SK-N-SH (cell line): ENCODE data around the gene TMEM131L. TPM values are rescaled to one million over a fixed set of nuclear protein-coding genes. Genes with fewer than 3 reads are reported as not detected.

ENCODE experiments used
- CTCF ChIA-PET: fragments of 300-600, 350-600 bp; formaldehyde crosslinking; extraction: SDS; loops from one replicate; lab custom pipeline; 2021; lab: Yijun Ruan, JAX
- POLR2A ChIA-PET: fragments of 350-600 bp; sonication (Branson Sonifier 250); formaldehyde crosslinking; extraction: SDS; loops from one replicate; lab custom pipeline; 2020; ENCODE audit warnings: antibody characterized with exemption, inconsistent platforms; lab: Yijun Ruan, JAX
- DNase-seq: peaks from one replicate; pipeline ENCODE4 v3.0.0; 2012
- H2AFZ ChIP-seq: fragments of 200-600 bp; sonication (generic); 2 replicates; pipeline ENCODE4 v1.8.1; 2016; ENCODE audit warnings: antibody characterized with exemption, mild to moderate bottlenecking, low read depth
- H3F3A ChIP-seq: fragments of 200-600 bp; sonication (generic); replicated peaks from 2 replicates; pipeline ENCODE3; 2016; ENCODE audit warnings: antibody characterized with exemption, mild to moderate bottlenecking; ENCODE audit not compliant: insufficient read depth
- H3K27ac ChIP-seq, 2 experiments: fragments of 200-500 bp in 1 of 2; fragments of 200-600 bp in 1 of 2; sonication (Bioruptor generic) in 1 of 2; sonication (generic), shearing (Covaris generic) in 1 of 2; 2 replicates each; pipeline versions ENCODE4 v1.5.1 to v1.6.1; 2014 to 2016; ENCODE audit warnings: low read depth in 2 of 2, inconsistent platforms in 1 of 2, low read length in 1 of 2, mild to moderate bottlenecking in 1 of 2, mixed read lengths in 1 of 2
- H3K27me3 ChIP-seq: fragments of 200-600 bp; sonication (generic), shearing (Covaris generic); 2 replicates; pipeline ENCODE4 v1.6.1; 2016; ENCODE audit warnings: mixed run types; ENCODE audit not compliant: insufficient read depth
- H3K36me3 ChIP-seq, 2 experiments: fragments of 200-500 bp in 1 of 2; fragments of 200-600 bp in 1 of 2; sonication (Bioruptor generic) in 1 of 2; sonication (generic) in 1 of 2; replicated peaks in 1 of 2; 2 replicates each; pipeline versions ENCODE3 to v1.5.1; 2014 to 2016; ENCODE audit warnings: low read length in 1 of 2, mild to moderate bottlenecking in 1 of 2; ENCODE audit not compliant: insufficient read depth in 2 of 2, control insufficient read depth in 1 of 2
- H3K4me1 ChIP-seq, 2 experiments: fragments of 200-500 bp in 1 of 2; fragments of 200-600 bp in 1 of 2; sonication (Bioruptor generic) in 1 of 2; sonication (generic), shearing (Covaris generic) in 1 of 2; 2 replicates each; pipeline versions ENCODE4 v1.5.1 to v1.6.1; 2014 to 2016; ENCODE audit warnings: low read depth in 1 of 2, low read length in 1 of 2, mixed run types in 1 of 2; ENCODE audit not compliant: insufficient read depth in 2 of 2, control insufficient read depth in 1 of 2
- H3K4me2 ChIP-seq: fragments of 200-600 bp; sonication (generic), shearing (Covaris generic); 2 replicates; pipeline ENCODE4 v1.6.1; 2017; ENCODE audit warnings: mixed run types
- H3K4me3 ChIP-seq, 2 experiments: fragments of 200-500 bp in 1 of 2; fragments of 200-600 bp in 1 of 2; sonication (Bioruptor generic) in 1 of 2; sonication (generic), shearing (Covaris generic) in 1 of 2; 2 replicates each; pipeline versions ENCODE4 v1.5.1 to v1.8.1; 2014 to 2016; ENCODE audit warnings: low read depth in 2 of 2, inconsistent platforms in 1 of 2, low read length in 1 of 2, mild to moderate bottlenecking in 1 of 2, mixed read lengths in 1 of 2, moderate library complexity in 1 of 2
- H3K79me2 ChIP-seq: fragments of 200-600 bp; sonication (generic); 2 replicates; pipeline ENCODE4 v1.8.1; 2017; ENCODE audit warnings: mild to moderate bottlenecking; ENCODE audit not compliant: insufficient read depth
- H3K9ac ChIP-seq: fragments of 200-600 bp; sonication (generic); 2 replicates; pipeline ENCODE4 v1.6.1; 2017; ENCODE audit warnings: mixed run types
- H3K9me2 ChIP-seq: fragments of 200-600 bp; sonication (generic); 2 replicates; pipeline ENCODE4 v1.6.1; 2017; ENCODE audit warnings: mixed run types
- H3K9me3 ChIP-seq: fragments of 200-600 bp; sonication (generic); 2 replicates; pipeline ENCODE4 v1.6.1; 2017; ENCODE audit warnings: mixed run types, mild to moderate bottlenecking, moderate library complexity
- H4K20me1 ChIP-seq: fragments of 200-600 bp; sonication (generic); 2 replicates; pipeline ENCODE4 v1.6.1; 2017; ENCODE audit warnings: mild to moderate bottlenecking, mixed run types; ENCODE audit not compliant: insufficient read depth
- CHD2 ChIP-seq: fragments of 150-350 bp; IDR thresholded peaks from 2 replicates; pipeline ENCODE4 v1.6.1; 2018; ENCODE audit warnings: low read length; ENCODE audit not compliant: partially characterized antibody
- ELF1 ChIP-seq: IDR thresholded peaks from 2 replicates; pipeline ENCODE4 v1.4.0; 2012
- EP300 ChIP-seq, 2 experiments: IDR thresholded peaks; 2 replicates each; pipeline versions ENCODE4 v1.4.0 to v1.6.1; 2012; ENCODE audit warnings: borderline replicate concordance in 1 of 2, low read depth in 1 of 2, low read length in 1 of 2
- EZH2phosphoT487 ChIP-seq: fragments of 200-600 bp; sonication (generic); IDR thresholded peaks from 2 replicates; pipeline ENCODE4 v1.6.1; 2017; ENCODE audit warnings: low read depth, mixed run types, mild to moderate bottlenecking, antibody characterized with exemption, moderate library complexity, borderline replicate concordance
- FOSL2 ChIP-seq: IDR thresholded peaks from 2 replicates; pipeline ENCODE4 v1.4.0; 2012; ENCODE audit warnings: low read depth, mild to moderate bottlenecking, moderate library complexity, borderline replicate concordance
- FOXM1 ChIP-seq: IDR thresholded peaks from 2 replicates; pipeline ENCODE4 v1.4.0; 2012; ENCODE audit warnings: low read depth, mild to moderate bottlenecking
- GATA2 ChIP-seq: sonication (generic); formaldehyde crosslinking; IDR thresholded peaks from 2 replicates; pipeline ENCODE4 v1.5.0; 2020; ENCODE audit warnings: mild to moderate bottlenecking, missing genetic modification reagents
- MXI1 ChIP-seq: IDR thresholded peaks from 2 replicates; pipeline ENCODE4 v1.6.1; 2012; ENCODE audit warnings: mild to moderate bottlenecking, low read depth, low read length, improper control_type of control experiment
- NFIC ChIP-seq: IDR thresholded peaks from 2 replicates; pipeline ENCODE4 v1.4.0; 2012; ENCODE audit warnings: borderline replicate concordance
- NRF1 ChIP-seq: IDR thresholded peaks from 2 replicates; pipeline ENCODE4 v1.6.1; 2012; ENCODE audit warnings: low read depth, mild to moderate bottlenecking, low read length
- PBX3 ChIP-seq: IDR thresholded peaks from 2 replicates; pipeline ENCODE4; 2012
- POLR2AphosphoS5 ChIP-seq: IDR thresholded peaks from 2 replicates; pipeline ENCODE4 v1.6.1; 2012; ENCODE audit warnings: low read depth, low read length
- RAD21 ChIP-seq: IDR thresholded peaks from 2 replicates; pipeline ENCODE4 v1.6.1; 2012; ENCODE audit warnings: mild to moderate bottlenecking, low read length
- RFX5 ChIP-seq: IDR thresholded peaks from 2 replicates; pipeline ENCODE4 v1.6.1; 2012; ENCODE audit warnings: mild to moderate bottlenecking, improper control_type of control experiment, low read length
- SMC3 ChIP-seq: IDR thresholded peaks from 2 replicates; pipeline ENCODE4 v1.6.1; 2012; ENCODE audit warnings: low read depth, low read length, improper control_type of control experiment
- TAF1 ChIP-seq: IDR thresholded peaks from 2 replicates; pipeline ENCODE4 v1.6.1; 2012; ENCODE audit warnings: low read depth, mild to moderate bottlenecking, low read length, moderate library complexity, borderline replicate concordance
- TEAD4 ChIP-seq: IDR thresholded peaks from 2 replicates; pipeline ENCODE4 v1.4.0; 2012; ENCODE audit warnings: mild to moderate bottlenecking, borderline replicate concordance; ENCODE audit not compliant: insufficient read depth
- YY1 ChIP-seq: IDR thresholded peaks from 2 replicates; pipeline ENCODE4 v1.4.0; 2012; ENCODE audit warnings: low read depth, mild to moderate bottlenecking
- WGBS: methylation state at CpG from one replicate; pipeline ENCODE4 v1.1.6; 2017; ENCODE audit warnings: low lambda C conversion rate; 5-methylcytosine and 5-hydroxymethylcytosine counted together
- polyA plus RNA-seq, 3 experiments: library from polyadenylated mRNA; depleted of rRNA; stranded (reverse); fragments of >200 nt; gene quantifications; 2 replicates each; pipeline ENCODE4 v1.2.3, GENCODE V29; 2012
- TF ChIP-seq, protein P1 (sequence below): IDR thresholded peaks from 2 replicates; pipeline ENCODE4 v1.4.0; 2012; ENCODE audit warnings: low read depth
- TF ChIP-seq, protein P2 (sequence below): IDR thresholded peaks from 2 replicates; pipeline ENCODE4 v1.4.0; 2012; ENCODE audit warnings: low read depth, borderline replicate concordance

TMEM131L gene
- polyA plus RNA-seq, 1 of the 3 experiments (the other 2 are of a cell fraction), result 6.2 TPM

- Histone ChIP-seq H3K9me2 (no peaks in the 10 kb centered on the region), H3K4me1 (peaks cover 2 to 3% of the 10 kb centered on the region in 2 experiments; a peak in 2 of 4 replicates), H3K9ac (no peak overlapping the region), H3K27ac (no peak overlapping the region), H3F3A (peaks cover 5% of the 10 kb centered on the region), H3K79me2 (no peaks in the 10 kb centered on the region), H3K27me3 (no peaks in the 10 kb centered on the region), H4K20me1 (no peaks in the 10 kb centered on the region), H3K4me2 (no peak overlapping the region), H3K4me3 (no peak overlapping the region), H3K9me3 (no peaks in the 10 kb centered on the region), H3K36me3 (no peaks in the 10 kb centered on the region), H2AFZ (no peak overlapping the region)
- POLR2A ChIA-PET, result no interaction called here
- no peak for DNase-seq
- CTCF ChIA-PET, result interaction anchor here (1.0 kb wide), 1 partner anchor 13 kb away, joined by 3 read pairs; no protein-coding TSS in a partner anchor
- WGBS, result 90% methylated on average over 4 of the region's 4 CpGs
- TF ChIP-seq, protein P1, sequence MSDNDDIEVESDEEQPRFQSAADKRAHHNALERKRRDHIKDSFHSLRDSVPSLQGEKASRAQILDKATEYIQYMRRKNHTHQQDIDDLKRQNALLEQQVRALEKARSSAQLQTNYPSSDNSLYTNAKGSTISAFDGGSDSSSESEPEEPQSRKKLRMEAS, result no peak
- TF ChIP-seq MXI1 (no peak), TEAD4 (no peak), CHD2 (no peak), ELF1 (no peak), PBX3 (no peak), POLR2AphosphoS5 (no peak)
- TF ChIP-seq, protein P2, sequence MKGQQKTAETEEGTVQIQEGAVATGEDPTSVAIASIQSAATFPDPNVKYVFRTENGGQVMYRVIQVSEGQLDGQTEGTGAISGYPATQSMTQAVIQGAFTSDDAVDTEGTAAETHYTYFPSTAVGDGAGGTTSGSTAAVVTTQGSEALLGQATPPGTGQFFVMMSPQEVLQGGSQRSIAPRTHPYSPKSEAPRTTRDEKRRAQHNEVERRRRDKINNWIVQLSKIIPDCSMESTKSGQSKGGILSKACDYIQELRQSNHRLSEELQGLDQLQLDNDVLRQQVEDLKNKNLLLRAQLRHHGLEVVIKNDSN, result no peak
These were observed 13.3 kb upstream of the TMEM131L start for GRCh38 chr4:153452658-153453378.

GRCh38 chr4:153453402-153453801 lies 12.8 kb upstream of the TMEM131L start:
- no peaks in the 10 kb centered on the region; a peak in 2 of 4 replicates for H3K4me1 ChIP-seq
- DNase-seq, result no peak
- H4K20me1 ChIP-seq, result no peaks in the 10 kb centered on the region
- no peak for TF ChIP-seq TEAD4
- TF ChIP-seq FOSL2, result no peak
- TF ChIP-seq RFX5, result no peak
- TF ChIP-seq, protein P2, result no peak
- TF ChIP-seq NRF1, result no peak
- no peak for TF ChIP-seq EZH2phosphoT487
- no peak for TF ChIP-seq YY1
- TF ChIP-seq GATA2 (CRISPR knock-in tag), result no peak
- TF ChIP-seq TAF1, result no peak
- no peak for TF ChIP-seq CHD2
- TF ChIP-seq NFIC, result no peak
- no peak for TF ChIP-seq EP300 (IDR thresholded peaks at IDR 0.05; ENCODE audit: borderline replicate concordance in 1 of 2, low read depth in 1 of 2, low read length in 1 of 2)
- no peak for TF ChIP-seq SMC3
- no peak for TF ChIP-seq PBX3
- no peak for TF ChIP-seq RAD21
- TF ChIP-seq FOXM1, result no peak
- no peaks in the 10 kb centered on the region for H3K36me3 ChIP-seq
- POLR2A ChIA-PET, result no interaction called here
- H3K27me3 ChIP-seq, result no peaks in the 10 kb centered on the region
- no peak overlapping the region for H3K27ac ChIP-seq
- peaks cover 5% of the 10 kb centered on the region for H3F3A ChIP-seq
- no peak overlapping the region for H3K4me3 ChIP-seq
- H3K4me2 ChIP-seq, result no peak overlapping the region
- H2AFZ ChIP-seq, result no peak overlapping the region
- H3K79me2 ChIP-seq, result no peaks in the 10 kb centered on the region
- H3K9me2 ChIP-seq, result no peaks in the 10 kb centered on the region
- H3K9me3 ChIP-seq, result no peaks in the 10 kb centered on the region
- CTCF ChIA-PET, result interaction anchor here (1.0 kb wide), 1 partner anchor 12 kb away, joined by 3 read pairs; no protein-coding TSS in a partner anchor
- 91% methylated on average over 8 of the region's 8 CpGs for WGBS
- no peak overlapping the region for H3K9ac ChIP-seq
